DOHH2 (cell line): ENCODE measurements around the gene GRAMD1C.

Experiments
- H3F3A ChIP-seq: fragments of 200-600 bp; sonication (generic), shearing (Covaris generic); 2 replicates; pipeline ENCODE4 v1.6.0; 2016; ENCODE audit warnings: antibody characterized with exemption, mild to moderate bottlenecking; ENCODE audit not compliant: control insufficient read depth, insufficient read depth
- H3K27ac ChIP-seq: fragments of 200-600 bp; sonication (generic); 2 replicates; pipeline ENCODE4 v1.5.1; 2014; ENCODE audit warnings: low read depth, mild to moderate bottlenecking, low read length, moderate library complexity
- H3K27me3 ChIP-seq: fragments of 200-600 bp; sonication (generic); 2 replicates; pipeline ENCODE4 v1.6.1; 2014; ENCODE audit warnings: mild to moderate bottlenecking, low read length, mixed read lengths; ENCODE audit not compliant: control insufficient read depth
- H3K36me3 ChIP-seq: fragments of 200-600 bp; sonication (generic); 2 replicates; pipeline ENCODE4 v1.6.1; 2014; ENCODE audit warnings: mild to moderate bottlenecking, low read length, moderate library complexity, mixed read lengths; ENCODE audit not compliant: control insufficient read depth
- H3K4me1 ChIP-seq: fragments of 200-600 bp; sonication (generic); 2 replicates; pipeline ENCODE4 v1.6.1; 2014; ENCODE audit warnings: mild to moderate bottlenecking, low read length, mixed read lengths; ENCODE audit not compliant: control insufficient read depth
- H3K4me2 ChIP-seq: fragments of 200-600 bp; sonication (generic); 2 replicates; pipeline ENCODE4 v1.6.0; 2014; ENCODE audit warnings: mild to moderate bottlenecking, low read length, moderate library complexity
- H3K4me3 ChIP-seq: fragments of 200-600 bp; sonication (generic); 2 replicates; pipeline ENCODE4 v1.5.1; 2014; ENCODE audit warnings: mild to moderate bottlenecking, low read length, mixed read lengths
- H3K79me2 ChIP-seq: fragments of 200-600 bp; sonication (generic); 2 replicates; pipeline ENCODE4 v1.6.1; 2014; ENCODE audit warnings: mild to moderate bottlenecking, low read length, mixed read lengths; ENCODE audit not compliant: control insufficient read depth
- H3K9me2 ChIP-seq: fragments of 200-600 bp; sonication (generic); replicated peaks from 2 replicates; pipeline ENCODE4 v1.6.1; 2014; ENCODE audit warnings: mild to moderate bottlenecking, low read length, mixed read lengths; ENCODE audit not compliant: control insufficient read depth
- H3K9me3 ChIP-seq: fragments of 200-600 bp; sonication (generic); 2 replicates; pipeline ENCODE4 v1.6.1; 2014; ENCODE audit warnings: antibody characterized with exemption, low read length, mixed read lengths; ENCODE audit not compliant: control insufficient read depth, insufficient read depth
- H4K20me1 ChIP-seq: fragments of 200-600 bp; sonication (generic); 2 replicates; pipeline ENCODE4 v1.6.0; 2014; ENCODE audit warnings: low read depth, mild to moderate bottlenecking, antibody characterized with exemption, low read length, moderate library complexity; ENCODE audit not compliant: control insufficient read depth, insufficient read depth
- CTCF ChIP-seq: fragments of 200-600 bp; sonication (generic); IDR thresholded peaks from one replicate; pipeline ENCODE4 v1.5.1; 2014; ENCODE audit warnings: antibody characterized with exemption, mild to moderate bottlenecking, low read depth, low read length; ENCODE audit not compliant: poor library complexity, severe bottlenecking
- EZH2phosphoT487 ChIP-seq: fragments of 200-600 bp; sonication (generic); IDR thresholded peaks from 2 replicates; pipeline ENCODE4 v1.6.1; 2017; ENCODE audit warnings: borderline replicate concordance, mild to moderate bottlenecking, antibody characterized with exemption, low read length, moderate library complexity, mixed read lengths

GRAMD1C gene

GRCh38 chr3:113878403-113878802 is 39.8 kb downstream of the GRAMD1C start:
- H3K4me2 ChIP-seq = no peak overlapping the region
- H3K4me3 ChIP-seq = no peak overlapping the region
- H3K27ac ChIP-seq = no peak overlapping the region
- no peaks in the 10 kb centered on the region for H3K79me2 ChIP-seq
- H3F3A ChIP-seq = no peaks in the 10 kb centered on the region
- no peaks in the 10 kb centered on the region for H4K20me1 ChIP-seq
- TF ChIP-seq CTCF = no peak
- TF ChIP-seq EZH2phosphoT487 = no peak
- no peaks in the 10 kb centered on the region for H3K9me2 ChIP-seq
- H3K4me1 ChIP-seq = no peaks in the 10 kb centered on the region
- no peaks in the 10 kb centered on the region for H3K27me3 ChIP-seq
- no peaks in the 10 kb centered on the region for H3K36me3 ChIP-seq
- H3K9me3 ChIP-seq = no peaks in the 10 kb centered on the region

- H3K27ac ChIP-seq = no peak overlapping the region
- no peaks in the 10 kb centered on the region for H3K9me2 ChIP-seq
- no peaks in the 10 kb centered on the region for H3K4me1 ChIP-seq
- no peaks in the 10 kb centered on the region for H4K20me1 ChIP-seq
- no peak overlapping the region for H3K4me3 ChIP-seq
- H3K79me2 ChIP-seq = no peaks in the 10 kb centered on the region
- TF ChIP-seq CTCF (no peak), EZH2phosphoT487 (no peak)
- no peaks in the 10 kb centered on the region for H3K9me3 ChIP-seq
- no peak overlapping the region for H3K4me2 ChIP-seq
- H3F3A ChIP-seq = no peaks in the 10 kb centered on the region
- no peaks in the 10 kb centered on the region for H3K27me3 ChIP-seq
- no peaks in the 10 kb centered on the region for H3K36me3 ChIP-seq
These were observed 46.5 kb downstream of the GRAMD1C start for GRCh38 chr3:113885050-113885449.

GRCh38 chr3:113890256-113890900 is 51.8 kb downstream of the GRAMD1C start:
- H4K20me1 ChIP-seq = no peaks in the 10 kb centered on the region
- H3F3A ChIP-seq = no peaks in the 10 kb centered on the region

More at GRCh38 chr3:113890256-113890900, 51.8 kb downstream of the GRAMD1C start:
- no peak overlapping the region for H3K4me2 ChIP-seq
- H3K4me1 ChIP-seq = no peaks in the 10 kb centered on the region
- H3K36me3 ChIP-seq = no peaks in the 10 kb centered on the region
- no peaks in the 10 kb centered on the region for H3K27me3 ChIP-seq
- H3K9me3 ChIP-seq = no peaks in the 10 kb centered on the region
- no peak overlapping the region for H3K4me3 ChIP-seq
- no peak overlapping the region for H3K27ac ChIP-seq
- H3K9me2 ChIP-seq = no peaks in the 10 kb centered on the region
- no peaks in the 10 kb centered on the region for H3K79me2 ChIP-seq
- TF ChIP-seq EZH2phosphoT487 = no peak
- TF ChIP-seq CTCF = no peak
